ENCODE measurements around the gene EIF5. TPM values are rescaled to one million over a fixed set of nuclear protein-coding genes. Genes with fewer than 3 reads are reported as not detected.

The EIF5 gene
- total RNA-seq, 1 donor from 2014 or later, result 330 TPM

DNA sequence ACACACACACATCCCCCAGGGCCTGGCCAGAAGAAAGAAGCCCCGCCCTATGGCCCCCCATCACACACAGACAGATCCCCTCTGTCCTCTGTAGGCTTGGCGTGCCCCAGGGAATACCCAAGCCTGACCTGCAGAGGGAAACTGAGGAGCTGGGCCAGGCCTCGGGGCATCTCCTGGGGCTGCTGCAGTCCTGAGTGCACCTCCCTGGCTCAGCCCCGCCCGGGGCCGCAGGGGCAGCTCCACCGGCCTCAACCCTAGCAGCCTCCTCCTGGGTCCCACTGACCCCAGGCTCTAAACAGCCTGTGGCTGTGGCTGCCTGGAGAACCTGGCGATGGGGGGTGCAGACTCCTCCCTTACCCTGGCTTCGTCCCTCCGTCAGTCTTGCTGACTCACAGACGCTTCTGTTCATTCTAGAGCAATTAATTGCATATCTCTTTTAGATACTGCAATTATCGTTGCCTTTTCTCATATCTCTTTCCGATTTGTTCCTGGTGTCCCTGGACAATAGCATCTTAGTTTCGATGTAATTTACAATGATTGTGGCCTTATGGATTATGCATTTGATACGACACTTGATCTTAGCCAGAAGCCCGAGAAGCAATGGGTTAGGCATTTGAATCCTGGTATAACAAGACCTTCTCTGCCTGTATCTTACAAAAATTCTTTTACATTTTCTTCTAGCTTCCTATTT lies 45.8 kb upstream of the EIF5 start:
- H3K27me3 Mint-ChIP-seq (ENCODE audit: low read depth, unreplicated experiment), result peaks cover 47% of the 10 kb centered on the region
- no peak for TF ChIP-seq EZH2 (IDR thresholded peaks at IDR 0.05; ENCODE audit: insufficient read depth, low read length)
- TF ChIP-seq, protein P1, sequence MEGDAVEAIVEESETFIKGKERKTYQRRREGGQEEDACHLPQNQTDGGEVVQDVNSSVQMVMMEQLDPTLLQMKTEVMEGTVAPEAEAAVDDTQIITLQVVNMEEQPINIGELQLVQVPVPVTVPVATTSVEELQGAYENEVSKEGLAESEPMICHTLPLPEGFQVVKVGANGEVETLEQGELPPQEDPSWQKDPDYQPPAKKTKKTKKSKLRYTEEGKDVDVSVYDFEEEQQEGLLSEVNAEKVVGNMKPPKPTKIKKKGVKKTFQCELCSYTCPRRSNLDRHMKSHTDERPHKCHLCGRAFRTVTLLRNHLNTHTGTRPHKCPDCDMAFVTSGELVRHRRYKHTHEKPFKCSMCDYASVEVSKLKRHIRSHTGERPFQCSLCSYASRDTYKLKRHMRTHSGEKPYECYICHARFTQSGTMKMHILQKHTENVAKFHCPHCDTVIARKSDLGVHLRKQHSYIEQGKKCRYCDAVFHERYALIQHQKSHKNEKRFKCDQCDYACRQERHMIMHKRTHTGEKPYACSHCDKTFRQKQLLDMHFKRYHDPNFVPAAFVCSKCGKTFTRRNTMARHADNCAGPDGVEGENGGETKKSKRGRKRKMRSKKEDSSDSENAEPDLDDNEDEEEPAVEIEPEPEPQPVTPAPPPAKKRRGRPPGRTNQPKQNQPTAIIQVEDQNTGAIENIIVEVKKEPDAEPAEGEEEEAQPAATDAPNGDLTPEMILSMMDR (IDR thresholded peaks at IDR 0.05; ENCODE audit: insufficient read depth, low read depth, low read length), result no peak
- H3K27me3 ChIP-seq (ENCODE audit: insufficient read depth, low read length), result peaks cover 29% of the 10 kb centered on the region
- peaks cover 3% of the 10 kb centered on the region for H3K9me3 Mint-ChIP-seq (ENCODE audit: unreplicated experiment)
- no peak overlapping the region for H3K9ac ChIP-seq (ENCODE audit: low read length)
- no peaks in the 10 kb centered on the region for H4K20me1 ChIP-seq (ENCODE audit: insufficient read depth, low read length)
- no peak overlapping the region for H3K4me2 ChIP-seq (ENCODE audit: low read length)
- H2AFZ ChIP-seq (ENCODE audit: low read depth, low read length), result no peak overlapping the region
- H3K4me3 ChIP-seq (ENCODE audit: insufficient read depth, low read depth, low read length), result no peak overlapping the region
- H3K27ac ChIP-seq (ENCODE audit: low read depth, low read length), result no peak overlapping the region
- no peak overlapping the region for H3K4me3 Mint-ChIP-seq (ENCODE audit: unreplicated experiment)
- DNase-seq (ENCODE audit: low read depth) (no peak), FAIRE-seq (no peak)
- peaks cover 2% of the 10 kb centered on the region for H3K36me3 Mint-ChIP-seq (ENCODE audit: low read depth, unreplicated experiment)
- no peaks in the 10 kb centered on the region for H3K36me3 ChIP-seq (ENCODE audit: insufficient read depth, low read length)
- no peaks in the 10 kb centered on the region for H3K79me2 ChIP-seq (ENCODE audit: insufficient read depth, low read length)
- no peaks in the 10 kb centered on the region for H3K9me3 ChIP-seq (ENCODE audit: insufficient read depth, low read depth, low read length)
- no peaks in the 10 kb centered on the region for H3K4me1 ChIP-seq (ENCODE audit: insufficient read depth, low read length)
- no peak overlapping the region for H3K27ac Mint-ChIP-seq (ENCODE audit: unreplicated experiment)
- H3K4me1 Mint-ChIP-seq (ENCODE audit: low read depth, unreplicated experiment), result peaks cover 7% of the 10 kb centered on the region

DNA sequence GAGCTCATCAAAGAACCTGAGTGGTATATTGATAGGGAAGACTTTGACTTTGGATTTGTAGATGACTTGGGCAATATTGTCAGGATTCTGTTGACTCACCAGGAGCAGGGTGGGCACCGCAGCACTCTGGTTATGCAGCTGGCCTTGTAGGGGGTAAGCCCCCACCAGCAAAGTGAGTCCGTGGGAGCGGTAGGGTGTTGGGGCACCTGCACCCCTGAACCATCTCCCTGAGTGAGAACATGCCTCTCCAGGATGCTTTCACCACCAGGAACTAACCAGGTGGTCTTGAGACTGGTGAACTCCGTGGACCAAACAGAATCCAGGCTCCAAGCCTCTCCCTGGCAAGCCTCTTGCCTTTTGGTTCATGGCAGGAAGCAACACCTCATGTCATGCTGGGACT lies 44.0 kb upstream of the EIF5 start:
- DNase-seq (ENCODE audit: low read depth) (no peak), FAIRE-seq (no peak)
- H3K27ac Mint-ChIP-seq (ENCODE audit: unreplicated experiment), result peak overlapping the region; percentile 58
- Histone ChIP-seq H2AFZ (ENCODE audit: low read depth, low read length) (no peak overlapping the region), H3K9ac (ENCODE audit: low read length) (no peak overlapping the region), H3K79me2 (ENCODE audit: insufficient read depth, low read length) (no peaks in the 10 kb centered on the region), H3K9me3 (ENCODE audit: insufficient read depth, low read depth, low read length) (no peaks in the 10 kb centered on the region), H3K4me3 (ENCODE audit: insufficient read depth, low read depth, low read length) (no peak overlapping the region), H3K27ac (ENCODE audit: low read depth, low read length) (no peak overlapping the region), H4K20me1 (ENCODE audit: insufficient read depth, low read length) (no peaks in the 10 kb centered on the region), H3K4me1 (ENCODE audit: insufficient read depth, low read length) (no peaks in the 10 kb centered on the region), H3K36me3 (ENCODE audit: insufficient read depth, low read length) (no peaks in the 10 kb centered on the region), H3K4me2 (ENCODE audit: low read length) (no peak overlapping the region), H3K27me3 (ENCODE audit: insufficient read depth, low read length) (peaks cover 25% of the 10 kb centered on the region)
- H3K4me3 Mint-ChIP-seq (ENCODE audit: unreplicated experiment), result no peak overlapping the region
- peaks cover 2% of the 10 kb centered on the region for H3K36me3 Mint-ChIP-seq (ENCODE audit: low read depth, unreplicated experiment)
- TF ChIP-seq EZH2 (IDR thresholded peaks at IDR 0.05; ENCODE audit: insufficient read depth, low read length), result no peak
- TF ChIP-seq, protein P1 (IDR thresholded peaks at IDR 0.05; ENCODE audit: insufficient read depth, low read depth, low read length), result no peak
- H3K4me1 Mint-ChIP-seq (ENCODE audit: low read depth, unreplicated experiment), result peaks cover 1% of the 10 kb centered on the region
- peaks cover 56% of the 10 kb centered on the region for H3K27me3 Mint-ChIP-seq (ENCODE audit: low read depth, unreplicated experiment)
- peaks cover 3% of the 10 kb centered on the region for H3K9me3 Mint-ChIP-seq (ENCODE audit: unreplicated experiment)

DNA sequence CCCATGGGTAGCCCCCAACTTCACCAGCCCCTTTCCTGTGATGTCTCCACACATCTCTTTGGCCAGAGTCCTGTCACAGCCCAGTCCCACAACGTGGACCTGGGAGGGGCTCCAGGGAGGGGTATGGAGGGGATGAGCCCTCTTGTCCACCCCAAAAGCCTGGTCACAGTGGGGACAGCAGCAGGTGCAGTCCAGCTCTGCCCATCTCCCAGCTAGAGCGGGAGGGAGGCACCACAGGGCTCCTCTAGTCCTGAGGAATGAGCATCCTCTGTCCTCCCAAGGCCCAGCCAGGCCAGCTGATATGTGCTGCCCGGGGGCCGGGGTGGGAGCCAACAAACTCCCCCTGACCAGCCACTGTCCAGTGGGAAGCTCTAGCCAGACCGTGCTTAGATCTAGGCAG lies 43.5 kb upstream of the EIF5 start:
- no peaks in the 10 kb centered on the region for H3K36me3 ChIP-seq (ENCODE audit: insufficient read depth, low read length)
- no peak overlapping the region for H3K4me3 ChIP-seq (ENCODE audit: insufficient read depth, low read depth, low read length)
- H3K27ac ChIP-seq (ENCODE audit: low read depth, low read length), result no peak overlapping the region
- H3K9me3 Mint-ChIP-seq (ENCODE audit: unreplicated experiment), result peaks cover 3% of the 10 kb centered on the region
- TF ChIP-seq EZH2 (IDR thresholded peaks at IDR 0.05; ENCODE audit: insufficient read depth, low read length), result no peak
- TF ChIP-seq, protein P1 (IDR thresholded peaks at IDR 0.05; ENCODE audit: insufficient read depth, low read depth, low read length), result no peak
- H2AFZ ChIP-seq (ENCODE audit: low read depth, low read length), result no peak overlapping the region
- peaks cover 25% of the 10 kb centered on the region for H3K27me3 ChIP-seq (ENCODE audit: insufficient read depth, low read length)
- H3K4me1 ChIP-seq (ENCODE audit: insufficient read depth, low read length), result no peaks in the 10 kb centered on the region
- DNase-seq (ENCODE audit: low read depth) (no peak), FAIRE-seq (no peak)
- H3K27me3 Mint-ChIP-seq (ENCODE audit: low read depth, unreplicated experiment), result peaks cover 56% of the 10 kb centered on the region
- H4K20me1 ChIP-seq (ENCODE audit: insufficient read depth, low read length), result no peaks in the 10 kb centered on the region
- no peaks in the 10 kb centered on the region for H3K4me1 Mint-ChIP-seq (ENCODE audit: low read depth, unreplicated experiment)
- no peaks in the 10 kb centered on the region for H3K9me3 ChIP-seq (ENCODE audit: insufficient read depth, low read depth, low read length)
- no peak overlapping the region for H3K9ac ChIP-seq (ENCODE audit: low read length)
- peaks cover 2% of the 10 kb centered on the region for H3K36me3 Mint-ChIP-seq (ENCODE audit: low read depth, unreplicated experiment)
- no peak overlapping the region for H3K4me2 ChIP-seq (ENCODE audit: low read length)
- no peak overlapping the region for H3K27ac Mint-ChIP-seq (ENCODE audit: unreplicated experiment)
- no peaks in the 10 kb centered on the region for H3K79me2 ChIP-seq (ENCODE audit: insufficient read depth, low read length)
- H3K4me3 Mint-ChIP-seq (ENCODE audit: unreplicated experiment), result no peak overlapping the region

All from astrocyte (in vitro differentiated cells and primary cell).